IPS DF 6.9 (cell line): ENCODE measurements around the gene KLHL24.
"Not testable (repeated sequence)": the region's sequence is repeated elsewhere in the genome, so short reads cannot be mapped to it uniquely, and the experiment has no call there.

Experiments used
- DNase-seq: peaks from one replicate; pipeline ENCODE4 v3.0.0-alpha.2; 2013; ENCODE audit warnings: low read depth, low spot score
- H3K27ac ChIP-seq: one replicate; pipeline ENCODE4 v1.5.1; 2013; ENCODE audit warnings: low read length, control low read depth
- H3K27me3 ChIP-seq: 2 replicates; pipeline ENCODE4 v1.6.1; 2013; ENCODE audit warnings: mild to moderate bottlenecking, low read length; ENCODE audit not compliant: control insufficient read depth, insufficient read depth
- H3K36me3 ChIP-seq: 2 replicates; pipeline ENCODE4 v1.6.1; 2013; ENCODE audit warnings: low read length; ENCODE audit not compliant: control insufficient read depth, insufficient read depth
- H3K4me1 ChIP-seq: 2 replicates; pipeline ENCODE4 v1.6.1; 2013; ENCODE audit warnings: low read length; ENCODE audit not compliant: control insufficient read depth, insufficient read depth
- H3K4me3 ChIP-seq: 2 replicates; pipeline ENCODE4 v1.5.1; 2013; ENCODE audit warnings: mild to moderate bottlenecking, low read length
- H3K9me3 ChIP-seq: 2 replicates; pipeline ENCODE4 v1.6.1; 2013; ENCODE audit warnings: low read length, inconsistent platforms; ENCODE audit not compliant: control insufficient read depth, insufficient read depth
- WGBS: extraction: QIAGEN DNeasy Blood & Tissue Kit; methylation state at CpG from one replicate; pipeline ENCODE4 v1.1.7; 2013; ENCODE audit warnings: mixed read lengths, missing lambda C conversion rate; ENCODE audit not compliant: insufficient read length, insufficient coverage; 5-methylcytosine and 5-hydroxymethylcytosine counted together

KLHL24 gene, protein sequence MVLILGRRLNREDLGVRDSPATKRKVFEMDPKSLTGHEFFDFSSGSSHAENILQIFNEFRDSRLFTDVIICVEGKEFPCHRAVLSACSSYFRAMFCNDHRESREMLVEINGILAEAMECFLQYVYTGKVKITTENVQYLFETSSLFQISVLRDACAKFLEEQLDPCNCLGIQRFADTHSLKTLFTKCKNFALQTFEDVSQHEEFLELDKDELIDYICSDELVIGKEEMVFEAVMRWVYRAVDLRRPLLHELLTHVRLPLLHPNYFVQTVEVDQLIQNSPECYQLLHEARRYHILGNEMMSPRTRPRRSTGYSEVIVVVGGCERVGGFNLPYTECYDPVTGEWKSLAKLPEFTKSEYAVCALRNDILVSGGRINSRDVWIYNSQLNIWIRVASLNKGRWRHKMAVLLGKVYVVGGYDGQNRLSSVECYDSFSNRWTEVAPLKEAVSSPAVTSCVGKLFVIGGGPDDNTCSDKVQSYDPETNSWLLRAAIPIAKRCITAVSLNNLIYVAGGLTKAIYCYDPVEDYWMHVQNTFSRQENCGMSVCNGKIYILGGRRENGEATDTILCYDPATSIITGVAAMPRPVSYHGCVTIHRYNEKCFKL

DNA sequence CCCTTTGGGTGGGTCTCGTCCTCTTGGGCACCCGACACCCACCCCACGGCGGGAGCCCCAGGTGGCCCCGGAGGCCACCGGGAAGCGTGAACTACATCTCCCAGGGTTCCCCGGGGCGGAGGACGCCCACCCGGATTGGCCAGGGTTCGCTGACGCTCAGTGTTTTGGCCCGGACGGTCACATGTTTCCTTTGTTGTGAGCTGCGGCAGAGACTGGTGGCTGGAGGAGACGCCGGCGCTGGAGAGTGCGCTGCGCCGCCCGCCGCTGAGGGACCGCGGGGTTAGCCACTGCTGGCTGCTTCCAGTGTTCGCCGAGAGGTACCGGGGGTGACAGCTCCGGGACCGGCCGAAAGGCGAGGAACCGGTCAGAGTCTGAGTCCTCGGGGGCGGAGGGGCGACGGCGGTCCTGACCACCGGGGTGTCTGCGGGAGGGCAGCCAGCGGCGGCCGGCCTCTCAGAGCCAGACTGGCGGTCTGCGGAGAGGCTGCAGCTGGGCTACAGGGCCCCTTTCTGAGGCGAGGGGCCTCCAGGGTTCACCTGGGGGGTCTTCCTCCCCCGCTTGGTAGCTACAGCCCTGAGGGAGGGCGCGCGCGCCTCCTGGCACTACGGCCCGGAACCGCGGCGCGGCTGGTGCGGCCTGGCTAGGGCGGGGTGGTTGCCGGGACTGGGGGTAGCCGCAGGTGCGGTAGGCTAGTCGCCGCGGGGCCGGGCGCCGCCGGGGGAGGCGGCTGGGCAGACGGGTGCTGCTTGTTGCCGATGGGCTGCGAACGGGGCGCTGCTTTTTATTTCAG, at the start of gene KLHL24:
Gene KLHL24 (plus strand): TSS at position 193 of the 790 bp plus-strand sequence. CDS start 14,734 bp downstream, outside the sequence.
- H3K4me1 ChIP-seq, result no peaks in the 10 kb centered on the region
- peak within 1 kb of the TSS; percentile 84 for H3K4me3 ChIP-seq
- H3K27ac ChIP-seq, result no peak within 1 kb of the TSS
- DNase-seq, result peak; percentile 84
- no peaks in the 10 kb centered on the region for H3K9me3 ChIP-seq
- no peaks in the 10 kb centered on the region for H3K27me3 ChIP-seq
- H3K36me3 ChIP-seq, result no peaks in the 10 kb centered on the region
- WGBS, result no CpG with 5 or more reads among the region's 76 CpGs

DNA sequence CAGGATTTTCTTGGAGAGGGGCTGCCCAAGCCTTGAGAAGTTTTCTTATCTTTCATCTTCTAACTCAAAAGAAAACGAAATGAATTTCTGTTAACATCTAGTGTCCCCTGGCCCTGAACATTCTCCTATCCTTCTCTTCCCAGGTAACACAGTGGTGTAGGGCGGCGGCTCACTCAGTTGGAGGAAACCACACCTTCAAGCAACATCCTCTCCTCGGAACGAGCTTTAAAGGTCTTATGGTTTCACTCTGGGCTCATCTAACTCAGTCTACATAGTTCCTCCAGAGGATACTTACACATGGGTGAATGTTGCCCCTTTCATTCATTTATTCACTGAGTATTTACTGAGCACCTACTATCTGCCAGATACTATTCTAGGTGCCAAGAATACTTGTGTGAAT, 48.9 kb upstream of the KLHL24 start:
- H3K4me3 ChIP-seq, result no peak overlapping the region
- no peaks in the 10 kb centered on the region for H3K9me3 ChIP-seq
- WGBS, result no CpG with 5 or more reads among the region's 5 CpGs
- DNase-seq, result no peak
- H3K4me1 ChIP-seq, result peaks cover 4% of the 10 kb centered on the region; the same call in 1 of the 2 replicates
- no peaks in the 10 kb centered on the region for H3K27me3 ChIP-seq
- no peak overlapping the region for H3K27ac ChIP-seq
- no peaks in the 10 kb centered on the region for H3K36me3 ChIP-seq

DNA sequence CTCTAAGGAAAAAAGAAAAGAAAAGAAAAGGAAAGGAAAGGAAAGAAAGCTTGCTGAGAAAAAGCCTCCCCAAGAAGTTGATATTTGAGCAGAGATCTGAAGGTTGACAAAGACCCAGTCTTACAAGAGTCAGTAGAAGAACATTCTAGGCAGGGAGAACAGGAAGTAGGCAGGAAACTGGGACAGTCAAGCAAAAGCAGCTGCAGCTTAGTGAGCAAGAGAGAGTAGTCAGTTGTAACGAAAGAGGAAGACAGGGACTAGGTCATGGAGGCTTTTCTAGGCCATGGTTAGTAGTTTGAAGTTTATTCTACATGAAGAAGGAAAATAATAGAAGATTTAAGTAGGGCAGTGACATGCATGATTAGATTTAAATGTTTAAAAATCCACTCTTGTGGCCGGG, 48.1 kb upstream of the KLHL24 start:
- no peak overlapping the region for H3K4me3 ChIP-seq
- H3K27ac ChIP-seq, result no peak overlapping the region
- no peaks in the 10 kb centered on the region for H3K36me3 ChIP-seq
- H3K4me1 ChIP-seq, result peaks cover 7% of the 10 kb centered on the region; the same call in 1 of the 2 replicates
- DNase-seq, result no peak
- no peaks in the 10 kb centered on the region for H3K27me3 ChIP-seq
- no peaks in the 10 kb centered on the region for H3K9me3 ChIP-seq
- no CpG with 5 or more reads among the region's 2 CpGs for WGBS

DNA sequence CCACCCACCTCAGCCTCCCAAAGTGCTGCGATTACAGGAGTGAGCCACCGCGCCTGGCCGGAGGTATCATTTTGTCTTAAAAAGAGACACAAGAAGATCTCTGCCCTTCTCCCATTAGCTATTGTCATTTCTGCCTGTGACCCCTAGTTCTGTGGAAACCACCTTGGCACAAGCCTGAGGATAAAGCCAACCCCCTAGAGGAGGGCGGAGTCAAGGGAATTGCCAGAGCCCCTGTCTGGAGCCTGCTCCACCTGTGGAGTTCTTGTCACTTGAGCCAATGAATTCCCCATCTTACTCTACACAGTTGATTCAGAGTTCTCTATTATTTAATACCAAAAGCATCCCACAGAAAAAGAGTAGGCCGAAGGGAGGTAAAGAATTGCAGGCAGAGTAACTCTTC, 45.0 kb upstream of the KLHL24 start:
- Histone ChIP-seq H3K27me3 (no peaks in the 10 kb centered on the region), H3K4me3 (no peak overlapping the region), H3K27ac (no peak overlapping the region), H3K36me3 (no peaks in the 10 kb centered on the region), H3K4me1 (peaks cover 6% of the 10 kb centered on the region; the same call in 1 of the 2 replicates), H3K9me3 (no peaks in the 10 kb centered on the region)
- no CpG with 5 or more reads among the region's 6 CpGs for WGBS
- no peak for DNase-seq

DNA sequence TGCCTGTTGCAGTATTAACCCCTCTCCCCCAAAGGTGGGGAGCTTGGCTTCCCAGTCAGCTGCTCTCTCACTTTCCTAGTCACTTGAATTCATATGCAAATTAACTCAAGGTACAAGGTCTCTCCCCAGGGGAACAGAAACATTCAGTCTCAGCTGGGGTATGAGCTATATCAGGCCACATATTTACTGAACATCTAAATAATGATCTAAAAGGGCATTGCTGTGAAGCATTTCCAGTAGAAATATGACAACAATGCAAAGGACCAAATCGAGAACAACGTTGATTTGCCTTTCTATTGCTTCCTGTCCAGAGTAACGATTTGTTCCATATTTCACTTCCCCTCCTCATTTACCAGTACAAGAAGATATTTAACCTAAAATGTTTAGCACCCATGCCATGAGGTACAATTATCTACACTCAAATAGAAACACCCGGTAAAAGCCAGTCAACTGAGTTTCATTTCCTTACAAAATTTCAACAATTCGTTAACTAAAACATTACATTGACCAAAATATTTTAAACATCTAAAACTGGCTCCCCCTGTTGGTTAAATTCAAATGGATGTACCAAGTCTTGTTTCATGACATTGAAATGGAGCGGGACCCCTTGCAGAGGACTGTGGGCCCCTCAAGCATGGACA, 43.4 kb upstream of the KLHL24 start:
- H3K4me1 ChIP-seq, result peaks cover 6% of the 10 kb centered on the region; the same call in 1 of the 2 replicates
- no peak overlapping the region for H3K4me3 ChIP-seq
- H3K27ac ChIP-seq, result no peak overlapping the region
- no peaks in the 10 kb centered on the region for H3K27me3 ChIP-seq
- H3K36me3 ChIP-seq, result no peaks in the 10 kb centered on the region
- no peak for DNase-seq
- 100% methylated on average over 2 of the region's 6 CpGs for WGBS
- no peaks in the 10 kb centered on the region for H3K9me3 ChIP-seq

DNA sequence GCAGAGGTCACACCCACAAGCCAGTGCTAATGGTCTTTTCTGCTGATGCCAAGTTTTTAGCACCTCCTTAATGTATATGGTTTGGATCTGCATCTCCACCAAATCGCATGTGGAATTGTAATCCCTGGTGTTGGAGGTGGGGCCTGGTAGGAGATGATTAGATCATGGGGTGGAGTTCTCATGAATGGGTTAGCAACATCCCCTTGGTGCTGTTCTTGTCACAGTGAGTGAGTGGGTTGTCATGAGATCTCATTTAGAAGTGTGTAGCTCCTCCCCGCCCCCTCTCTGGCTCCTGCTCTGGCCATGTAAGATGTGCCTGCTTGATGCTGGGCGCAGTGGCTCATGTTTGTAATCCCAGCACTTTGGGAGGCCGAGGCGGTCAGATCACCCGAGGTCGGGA, 42.6 kb upstream of the KLHL24 start:
- Histone ChIP-seq H3K4me1 (peaks cover 6% of the 10 kb centered on the region; the same call in 1 of the 2 replicates), H3K36me3 (no peaks in the 10 kb centered on the region), H3K27me3 (no peaks in the 10 kb centered on the region), H3K27ac (no peak overlapping the region), H3K4me3 (no peak overlapping the region), H3K9me3 (no peaks in the 10 kb centered on the region)
- DNase-seq, result no peak
- WGBS, result no CpG with 5 or more reads among the region's 7 CpGs

DNA sequence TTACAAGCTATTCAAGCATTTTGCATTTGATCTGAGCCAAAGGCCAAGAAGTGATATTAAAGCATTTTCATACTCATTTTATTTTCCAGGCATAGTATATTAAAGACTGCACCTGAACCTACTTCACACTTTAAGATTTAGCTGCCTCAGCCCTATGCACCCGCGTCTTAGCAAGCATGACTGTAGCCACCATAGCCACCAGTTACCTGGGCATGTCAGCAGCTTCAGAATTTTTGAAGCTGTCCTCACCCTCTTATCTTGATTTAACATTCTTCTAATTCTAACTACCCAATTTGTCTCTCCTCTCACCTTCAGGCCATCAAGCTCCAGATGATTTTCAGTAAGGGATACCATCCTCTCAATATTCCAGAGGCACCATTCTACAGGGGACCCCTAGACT, 40.8 kb upstream of the KLHL24 start:
- Histone ChIP-seq H3K9me3 (no peaks in the 10 kb centered on the region), H3K27me3 (no peaks in the 10 kb centered on the region), H3K4me3 (no peak overlapping the region), H3K36me3 (no peaks in the 10 kb centered on the region), H3K27ac (no peak overlapping the region), H3K4me1 (peaks cover 6% of the 10 kb centered on the region; the same call in 1 of the 2 replicates)
- no peak for DNase-seq
- no CpG with 5 or more reads among the region's 2 CpGs for WGBS

DNA sequence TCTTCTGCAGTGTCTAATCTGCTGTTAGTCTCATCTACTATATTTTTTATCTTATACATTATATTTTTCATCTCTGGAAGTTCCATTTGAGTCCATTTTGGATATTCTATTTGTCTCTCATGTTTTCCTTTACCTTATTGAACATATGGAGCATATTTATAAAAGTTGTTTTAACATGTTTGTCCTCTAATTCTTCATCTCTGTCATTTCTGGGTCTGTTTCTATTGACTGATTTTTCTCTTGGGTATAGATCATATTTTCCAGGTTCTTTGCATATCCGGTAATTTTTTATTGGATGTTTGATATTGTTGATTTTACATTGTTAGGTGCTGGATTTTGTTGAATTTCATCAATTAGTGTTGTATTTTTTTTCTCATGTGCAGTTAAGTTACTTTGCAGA, 37.5 kb upstream of the KLHL24 start:
- Histone ChIP-seq H3K36me3 (no peaks in the 10 kb centered on the region), H3K27ac (no peak overlapping the region), H3K4me3 (no peak overlapping the region), H3K9me3 (no peaks in the 10 kb centered on the region), H3K27me3 (no peaks in the 10 kb centered on the region), H3K4me1 (no peaks in the 10 kb centered on the region)
- no CpG with 5 or more reads among the region's 1 CpG for WGBS
- DNase-seq, result no peak

DNA sequence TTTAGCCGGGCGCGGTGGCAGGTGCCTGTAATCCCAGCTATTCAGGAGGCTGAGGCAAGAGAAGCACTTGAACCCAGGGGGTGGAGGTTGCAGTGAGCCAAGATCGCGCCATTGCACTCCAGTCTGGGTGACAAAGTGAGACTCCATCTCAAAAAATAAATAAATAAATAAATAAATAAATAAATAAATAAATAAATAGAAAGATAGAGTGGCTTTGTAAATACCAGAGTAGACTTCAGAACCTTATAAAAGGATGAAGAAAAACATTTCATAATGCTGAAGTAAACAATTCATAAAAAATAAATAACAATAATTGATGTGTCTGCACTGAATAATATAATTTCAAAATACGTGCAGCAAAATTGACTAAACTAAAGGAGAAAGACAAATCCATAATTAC, 24.1 kb upstream of the KLHL24 start:
- not testable (repeated sequence) for H3K4me3 ChIP-seq, H3K36me3 ChIP-seq, H3K27me3 ChIP-seq, H3K27ac ChIP-seq, H3K4me1 ChIP-seq, DNase-seq, H3K9me3 ChIP-seq
- WGBS, result no CpG with 5 or more reads among the region's 6 CpGs
